AG04449 (cell line): Measurements from ENCODE around the gene SMOC2.

Experiments
- CTCF ChIA-PET: fragments of 350-600 bp; formaldehyde crosslinking; extraction: SDS; loops from one replicate; lab custom pipeline; 2021; ENCODE audit warnings: antibody characterized with exemption; lab: Yijun Ruan, JAX
- POLR2A ChIA-PET: fragments of 400-600, 350-600 bp; formaldehyde crosslinking; extraction: SDS; loops from one replicate; lab custom pipeline; 2020; ENCODE audit warnings: antibody characterized with exemption, inconsistent platforms; lab: Yijun Ruan, JAX
- DNase-seq: peaks from one replicate; pipeline ENCODE4 v3.0.0-alpha.2; 2010; ENCODE audit warnings: low read depth, low spot score
- H3K4me3 ChIP-seq: 2 replicates; pipeline ENCODE4 v1.5.1; 2011; ENCODE audit warnings: low read depth, mild to moderate bottlenecking, control low read depth, low read length
- CTCF ChIP-seq: IDR thresholded peaks from one replicate; pipeline ENCODE4 v1.5.1; 2011; ENCODE audit warnings: mild to moderate bottlenecking, moderate library complexity, low read length, control low read depth, inconsistent platforms; ENCODE audit not compliant: insufficient read depth; ENCODE audit errors: missing control alignments

Gene SMOC2

GRCh38 chr6:168440520-168441433 is at the start of gene SMOC2:
SMOC2 (plus strand) TSS chr6:168441184; CDS start chr6:168441371, 187 bp downstream.
- CTCF ChIA-PET: no interaction called here
- H3K4me3 ChIP-seq: no peak within 1 kb of the TSS
- no peak for TF ChIP-seq CTCF
- DNase-seq: no peak
- POLR2A ChIA-PET: no interaction called here

- DNase-seq: no peak
- TF ChIP-seq CTCF: no peak
- ChIA-PET POLR2A (no interaction called here), CTCF (no interaction called here)
- no peak overlapping the region for H3K4me3 ChIP-seq
Measured at GRCh38 chr6:168393126-168393870, 47.7 kb upstream of the SMOC2 start.

- no peak for TF ChIP-seq CTCF
- POLR2A ChIA-PET: no interaction called here
- H3K4me3 ChIP-seq: no peak overlapping the region
- DNase-seq: no peak
- CTCF ChIA-PET: no interaction called here
Measured at GRCh38 chr6:168394606-168395005, 46.4 kb upstream of the SMOC2 start.

GRCh38 chr6:168395983-168396382 is 45.0 kb upstream of the SMOC2 start:
- no peak for DNase-seq
- CTCF ChIA-PET: no interaction called here
- no peak overlapping the region for H3K4me3 ChIP-seq
- TF ChIP-seq CTCF: no peak
- POLR2A ChIA-PET: no interaction called here

GRCh38 chr6:168396561-168396960 is 44.4 kb upstream of the SMOC2 start:
- CTCF ChIA-PET: no interaction called here
- no peak for DNase-seq
- POLR2A ChIA-PET: no interaction called here
- H3K4me3 ChIP-seq: no peak overlapping the region
- no peak for TF ChIP-seq CTCF

- ChIA-PET POLR2A (no interaction called here), CTCF (no interaction called here)
- TF ChIP-seq CTCF: no peak
- no peak overlapping the region for H3K4me3 ChIP-seq
- no peak for DNase-seq
Measured at GRCh38 chr6:168397012-168397411, 44.0 kb upstream of the SMOC2 start.
